HEK293 (cell line): ENCODE data around the gene KITLG.
"Not testable (repeated sequence)": the region's sequence is repeated elsewhere in the genome, so short reads cannot be mapped to it uniquely, and the experiment has no call there.

ENCODE experiments used
- CTCF ChIA-PET: fragments of 350-600 bp; formaldehyde crosslinking; extraction: SDS; loops from one replicate; lab custom pipeline; 2021; ENCODE audit warnings: antibody characterized with exemption; lab: Yijun Ruan, JAX
- POLR2A ChIA-PET: fragments of 300-600 bp; formaldehyde crosslinking; extraction: SDS; loops from one replicate; lab custom pipeline; 2020; ENCODE audit warnings: antibody characterized with exemption, inconsistent platforms; lab: Yijun Ruan, JAX
- H3K27ac ChIP-seq: fragments of 200-500 bp; sonication (Bioruptor generic); 2 replicates; pipeline ENCODE4 v1.5.1; 2014; ENCODE audit warnings: low read depth, low read length, control low read depth, inconsistent platforms; ENCODE audit errors: extremely low read depth
- H3K36me3 ChIP-seq, 2 experiments: fragments of 200-500 bp in 1 of 2; sonication (Bioruptor generic) in 1 of 2; 1 replicate in 1 of 2; 2 replicates in 1 of 2; pipeline ENCODE4 v1.5.1; 2014 to 2017; ENCODE audit warnings: inconsistent platforms in 2 of 2, low read length in 2 of 2; ENCODE audit not compliant: control insufficient read depth in 2 of 2, insufficient read depth in 1 of 2
- H3K4me1 ChIP-seq: fragments of 200-500 bp; sonication (Bioruptor generic); 2 replicates; pipeline ENCODE4 v1.5.1; 2014; ENCODE audit warnings: mild to moderate bottlenecking, low read length, inconsistent platforms; ENCODE audit not compliant: control insufficient read depth, insufficient read depth
- H3K4me3 ChIP-seq: 2 replicates; pipeline ENCODE4 v1.5.1; 2011; ENCODE audit warnings: low read depth, mild to moderate bottlenecking, control low read depth, low read length, moderate library complexity
- H3K9me3 ChIP-seq: fragments of 200-500 bp; sonication (Bioruptor generic); 2 replicates; pipeline ENCODE4 v1.5.1; 2014; ENCODE audit warnings: low read depth, low read length, inconsistent platforms; ENCODE audit not compliant: control insufficient read depth, insufficient read depth
- MYNN ChIP-seq: fragments of 450-650 bp; formaldehyde crosslinking; IDR thresholded peaks from 2 replicates; pipeline ENCODE4 v1.5.1; 2016; ENCODE audit warnings: missing biosample characterization, missing genetic modification characterization, borderline replicate concordance
- PRDM1 ChIP-seq: fragments of 450-650 bp; formaldehyde crosslinking; IDR thresholded peaks from 2 replicates; pipeline ENCODE4; 2016; ENCODE audit warnings: missing biosample characterization, missing genetic modification characterization
- ZBTB1 ChIP-seq: fragments of 450-650 bp; formaldehyde crosslinking; IDR thresholded peaks from 2 replicates; pipeline ENCODE4 v1.5.1; 2016; ENCODE audit warnings: missing biosample characterization, missing genetic modification characterization
- ZEB2 ChIP-seq: fragments of 450-650 bp; formaldehyde crosslinking; IDR thresholded peaks from 2 replicates; pipeline ENCODE4 v1.5.1; 2016; ENCODE audit warnings: missing biosample characterization, missing genetic modification characterization
- ZNF146 ChIP-seq: fragments of 450-650 bp; formaldehyde crosslinking; IDR thresholded peaks from 2 replicates; pipeline ENCODE4 v1.5.1; 2016; ENCODE audit warnings: missing biosample characterization, missing genetic modification characterization
- ZNF169 ChIP-seq: fragments of 450-650 bp; formaldehyde crosslinking; IDR thresholded peaks from 2 replicates; pipeline ENCODE4 v1.5.1; 2016; ENCODE audit warnings: missing biosample characterization, missing genetic modification characterization
- ZNF174 ChIP-seq: fragments of 450-650 bp; formaldehyde crosslinking; IDR thresholded peaks from 2 replicates; pipeline ENCODE4 v1.5.0; 2017; ENCODE audit warnings: missing biosample characterization, mild to moderate bottlenecking, missing genetic modification characterization
- ZNF211 ChIP-seq: fragments of 450-650 bp; formaldehyde crosslinking; IDR thresholded peaks from 2 replicates; pipeline ENCODE4 v1.5.1; 2016; ENCODE audit warnings: low read depth, missing biosample characterization, missing genetic modification characterization
- ZNF302 ChIP-seq: fragments of 450-650 bp; formaldehyde crosslinking; IDR thresholded peaks from 2 replicates; pipeline ENCODE4 v1.5.1; 2016; ENCODE audit warnings: missing biosample characterization, missing genetic modification characterization, low read depth
- ZNF324 ChIP-seq: fragments of 450-650 bp; formaldehyde crosslinking; IDR thresholded peaks from 2 replicates; pipeline ENCODE4 v1.5.1; 2016; ENCODE audit warnings: missing biosample characterization, missing genetic modification characterization
- ZNF48 ChIP-seq: fragments of 450-650 bp; formaldehyde crosslinking; IDR thresholded peaks from 2 replicates; pipeline ENCODE4 v1.5.1; 2016; ENCODE audit warnings: missing biosample characterization, missing genetic modification characterization
- ZNF521 ChIP-seq: fragments of 450-650 bp; formaldehyde crosslinking; IDR thresholded peaks from 2 replicates; pipeline ENCODE4 v1.5.1; 2017; ENCODE audit warnings: missing biosample characterization, mild to moderate bottlenecking, missing genetic modification characterization
- ZNF529 ChIP-seq: fragments of 450-650 bp; formaldehyde crosslinking; IDR thresholded peaks from 2 replicates; pipeline ENCODE4 v1.5.1; 2017; ENCODE audit warnings: missing genetic modification characterization, missing biosample characterization; ENCODE audit not compliant: insufficient replicate concordance
- ZNF560 ChIP-seq: fragments of 450-650 bp; formaldehyde crosslinking; IDR thresholded peaks from 2 replicates; pipeline ENCODE4 v1.5.1; 2017; ENCODE audit warnings: missing biosample characterization, missing genetic modification characterization, borderline replicate concordance
- ZNF585B ChIP-seq: fragments of 450-650 bp; formaldehyde crosslinking; IDR thresholded peaks from 2 replicates; pipeline ENCODE4 v1.5.1; 2016; ENCODE audit warnings: missing biosample characterization, missing genetic modification characterization
- ZNF830 ChIP-seq: fragments of 450-650 bp; IDR thresholded peaks from 2 replicates; pipeline ENCODE4 v1.5.0; 2018; ENCODE audit warnings: missing biosample characterization, missing genetic modification characterization, low read depth, mild to moderate bottlenecking, moderate library complexity
- TF ChIP-seq, protein P1 (sequence below): fragments of 450-650 bp; formaldehyde crosslinking; IDR thresholded peaks from 2 replicates; pipeline ENCODE4 v1.5.1; 2017; ENCODE audit warnings: missing biosample characterization, missing genetic modification characterization
- TF ChIP-seq, protein P2 (sequence below): fragments of 450-650 bp; formaldehyde crosslinking; IDR thresholded peaks from 2 replicates; pipeline ENCODE4 v1.5.1; 2017; ENCODE audit warnings: missing biosample characterization, missing genetic modification characterization
- TF ChIP-seq, protein P3 (sequence below): fragments of 450-650 bp; formaldehyde crosslinking; IDR thresholded peaks from 2 replicates; pipeline ENCODE4 v1.5.1; 2016; ENCODE audit warnings: missing biosample characterization, missing genetic modification characterization

The KITLG gene

DNA sequence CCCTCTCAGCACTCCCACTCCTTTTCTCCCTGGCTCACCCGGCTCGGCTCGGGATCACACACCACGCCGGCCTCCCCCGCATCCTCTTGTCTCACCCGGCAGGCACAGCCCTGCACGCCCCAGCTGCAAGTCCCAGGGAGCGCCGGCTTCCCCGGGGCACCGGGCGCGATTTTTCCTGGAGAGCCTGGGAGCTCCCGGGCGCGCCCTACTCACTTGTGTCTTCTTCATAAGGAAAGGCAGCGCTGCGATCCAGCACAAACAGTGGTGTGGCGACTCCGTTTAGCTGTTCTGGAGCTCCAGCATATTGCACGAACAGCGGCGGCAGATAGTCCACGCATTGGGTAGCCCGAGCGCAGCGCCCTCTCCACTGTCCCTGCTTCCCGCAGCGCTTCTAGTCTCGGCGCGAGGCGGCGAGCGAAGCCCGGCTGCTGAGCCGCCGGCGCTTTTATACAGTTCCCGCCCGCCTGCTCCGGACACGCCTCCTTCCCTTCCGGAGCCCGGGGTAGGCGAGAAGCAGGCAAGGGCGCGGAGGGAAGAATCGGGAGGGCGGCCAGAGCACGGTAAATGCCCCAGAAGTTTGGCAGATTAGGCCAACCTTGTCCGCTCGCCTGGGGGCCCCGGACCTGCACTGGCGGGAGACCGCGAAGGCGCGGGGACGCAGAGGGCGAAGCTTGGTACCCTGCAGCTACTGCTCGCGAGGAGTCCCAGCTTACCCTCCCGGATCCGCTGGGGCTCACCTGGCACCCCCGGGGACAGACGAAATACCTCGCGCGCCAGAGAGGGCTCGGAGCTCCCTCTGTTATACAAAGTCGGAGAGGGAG is at the start of gene KITLG (continued):
- no peak for TF ChIP-seq ZNF830 (tag by site-specific recombination)
- TF ChIP-seq ZNF146 (tag by site-specific recombination), result no peak
- TF ChIP-seq ZNF529 (tag by site-specific recombination), result no peak
- no peak for TF ChIP-seq ZNF48 (tag by site-specific recombination)
- TF ChIP-seq ZNF302, result no peak
- no peak for TF ChIP-seq ZNF169 (tag by site-specific recombination)

DNA sequence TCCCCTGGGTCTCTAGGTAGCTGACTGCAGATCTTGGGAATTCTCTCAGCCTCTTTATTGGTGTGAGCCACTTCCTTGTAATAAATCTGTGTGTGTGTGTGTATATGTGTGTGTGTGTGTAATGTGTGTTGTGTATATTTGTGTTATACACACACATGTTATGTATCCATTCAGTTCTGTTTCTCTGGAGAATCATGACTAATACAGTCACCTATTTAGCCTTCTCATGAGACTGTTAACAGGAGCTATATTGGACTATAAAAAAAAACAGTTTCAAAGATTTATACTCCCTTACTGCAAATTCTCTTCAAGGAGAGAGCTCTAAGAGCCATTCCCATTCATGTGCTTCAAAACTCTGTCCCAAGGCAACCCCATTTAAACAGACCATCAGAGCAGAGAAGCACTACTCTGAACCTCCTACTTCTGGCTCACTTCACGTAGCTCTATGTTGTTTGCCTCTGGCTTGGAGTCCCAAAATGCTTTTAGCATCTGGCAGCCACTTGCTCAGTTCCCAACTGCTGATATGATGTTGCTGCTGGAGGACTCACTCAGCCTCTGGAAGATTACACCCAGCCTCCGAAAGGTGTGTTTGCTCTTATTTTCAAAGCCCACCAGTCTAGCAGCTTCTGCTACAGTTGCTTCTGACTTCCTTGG is 48.7 kb upstream of the KITLG start:
- TF ChIP-seq ZNF211 (tag by site-specific recombination), result no peak
- no peak for TF ChIP-seq ZNF146 (tag by site-specific recombination)
- no peak for TF ChIP-seq ZNF324 (tag by site-specific recombination)
- TF ChIP-seq ZBTB1 (tag by site-specific recombination), result no peak
- TF ChIP-seq ZNF560 (tag by site-specific recombination), result no peak
- TF ChIP-seq, protein P1, sequence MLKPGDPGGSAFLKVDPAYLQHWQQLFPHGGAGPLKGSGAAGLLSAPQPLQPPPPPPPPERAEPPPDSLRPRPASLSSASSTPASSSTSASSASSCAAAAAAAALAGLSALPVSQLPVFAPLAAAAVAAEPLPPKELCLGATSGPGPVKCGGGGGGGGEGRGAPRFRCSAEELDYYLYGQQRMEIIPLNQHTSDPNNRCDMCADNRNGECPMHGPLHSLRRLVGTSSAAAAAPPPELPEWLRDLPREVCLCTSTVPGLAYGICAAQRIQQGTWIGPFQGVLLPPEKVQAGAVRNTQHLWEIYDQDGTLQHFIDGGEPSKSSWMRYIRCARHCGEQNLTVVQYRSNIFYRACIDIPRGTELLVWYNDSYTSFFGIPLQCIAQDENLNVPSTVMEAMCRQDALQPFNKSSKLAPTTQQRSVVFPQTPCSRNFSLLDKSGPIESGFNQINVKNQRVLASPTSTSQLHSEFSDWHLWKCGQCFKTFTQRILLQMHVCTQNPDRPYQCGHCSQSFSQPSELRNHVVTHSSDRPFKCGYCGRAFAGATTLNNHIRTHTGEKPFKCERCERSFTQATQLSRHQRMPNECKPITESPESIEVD (tag by site-specific recombination), result no peak
- no peak for TF ChIP-seq ZNF48 (tag by site-specific recombination)
- no peak for TF ChIP-seq ZEB2
- TF ChIP-seq PRDM1, result no peak
- TF ChIP-seq, protein P2, sequence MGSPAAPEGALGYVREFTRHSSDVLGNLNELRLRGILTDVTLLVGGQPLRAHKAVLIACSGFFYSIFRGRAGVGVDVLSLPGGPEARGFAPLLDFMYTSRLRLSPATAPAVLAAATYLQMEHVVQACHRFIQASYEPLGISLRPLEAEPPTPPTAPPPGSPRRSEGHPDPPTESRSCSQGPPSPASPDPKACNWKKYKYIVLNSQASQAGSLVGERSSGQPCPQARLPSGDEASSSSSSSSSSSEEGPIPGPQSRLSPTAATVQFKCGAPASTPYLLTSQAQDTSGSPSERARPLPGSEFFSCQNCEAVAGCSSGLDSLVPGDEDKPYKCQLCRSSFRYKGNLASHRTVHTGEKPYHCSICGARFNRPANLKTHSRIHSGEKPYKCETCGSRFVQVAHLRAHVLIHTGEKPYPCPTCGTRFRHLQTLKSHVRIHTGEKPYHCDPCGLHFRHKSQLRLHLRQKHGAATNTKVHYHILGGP (tag by site-specific recombination), result no peak
- no peak for TF ChIP-seq MYNN
- TF ChIP-seq ZNF174 (tag by site-specific recombination), result no peak
- no peak for TF ChIP-seq ZNF521 (tag by site-specific recombination)
- TF ChIP-seq, protein P3, sequence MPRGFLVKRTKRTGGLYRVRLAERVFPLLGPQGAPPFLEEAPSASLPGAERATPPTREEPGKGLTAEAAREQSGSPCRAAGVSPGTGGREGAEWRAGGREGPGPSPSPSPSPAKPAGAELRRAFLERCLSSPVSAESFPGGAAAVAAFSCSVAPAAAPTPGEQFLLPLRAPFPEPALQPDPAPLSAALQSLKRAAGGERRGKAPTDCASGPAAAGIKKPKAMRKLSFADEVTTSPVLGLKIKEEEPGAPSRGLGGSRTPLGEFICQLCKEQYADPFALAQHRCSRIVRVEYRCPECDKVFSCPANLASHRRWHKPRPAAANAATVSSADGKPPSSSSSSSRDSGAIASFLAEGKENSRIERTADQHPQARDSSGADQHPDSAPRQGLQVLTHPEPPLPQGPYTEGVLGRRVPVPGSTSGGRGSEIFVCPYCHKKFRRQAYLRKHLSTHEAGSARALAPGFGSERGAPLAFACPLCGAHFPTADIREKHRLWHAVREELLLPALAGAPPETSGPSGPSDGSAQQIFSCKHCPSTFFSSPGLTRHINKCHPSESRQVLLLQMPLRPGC (tag by site-specific recombination), result no peak
- TF ChIP-seq ZNF585B (tag by site-specific recombination), result no peak
- CTCF ChIA-PET, result no interaction called here
- Histone ChIP-seq H3K4me1 (no peaks in the 10 kb centered on the region), H3K27ac (no peak overlapping the region), H3K4me3 (no peak overlapping the region), H3K36me3 (no peaks in the 10 kb centered on the region), H3K9me3 (no peaks in the 10 kb centered on the region)
- POLR2A ChIA-PET, result no interaction called here

DNA sequence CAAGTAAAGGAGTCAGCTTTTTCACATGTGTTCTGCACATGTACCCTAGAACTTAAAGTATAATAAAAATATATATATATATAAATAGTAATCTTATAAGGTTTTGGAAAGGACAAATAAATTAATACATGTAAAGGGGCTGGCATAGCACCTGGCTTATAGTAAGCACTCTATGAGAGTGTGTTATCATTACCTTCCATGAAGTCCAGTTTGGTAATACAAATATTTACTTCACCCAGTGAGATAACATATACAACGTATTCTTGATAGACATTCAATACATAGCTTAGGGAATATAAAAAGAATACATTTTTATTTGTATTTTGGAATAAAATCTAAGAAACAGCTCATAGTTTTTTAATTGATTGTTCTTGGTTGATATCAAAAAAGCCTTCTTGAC is 47.8 kb upstream of the KITLG start:
- H3K27ac ChIP-seq, CTCF ChIA-PET, H3K36me3 ChIP-seq, H3K4me3 ChIP-seq, POLR2A ChIA-PET, H3K9me3 ChIP-seq, H3K4me1 ChIP-seq: not testable (repeated sequence)
